Uterus (tissue), 2 donors: ENCODE measurements around the gene BICRAL.

Source experiments
- CTCF ChIP-seq, 4 experiments: fragments of 200-600 bp in 2 of 4; fragments of 450-650 bp in 2 of 4; sonication (generic) in 2 of 4; IDR thresholded peaks; one replicate each; pipeline ENCODE4 v1.5.1; 2016 to 2019; ENCODE audit warnings: antibody characterized with exemption in 4 of 4, mild to moderate bottlenecking in 2 of 4, moderate library complexity in 1 of 4
- POLR2A ChIP-seq, 2 donors: fragments of 450-650 bp; IDR thresholded peaks; one replicate each; pipeline ENCODE4 v1.6.1; 2016; ENCODE audit warnings: antibody characterized with exemption in 2 of 2, mild to moderate bottlenecking in 1 of 2, moderate library complexity in 1 of 2

- TF ChIP-seq POLR2A (IDR thresholded peaks at IDR 0.05) (no peak), CTCF (IDR thresholded peaks at IDR 0.05) (no peak)
Observed at GRCh38 chr6:42831237-42831636, 49.4 kb downstream of the BICRAL start.
